ENCODE measurements around the gene DNAJC7. TPM values are rescaled to one million over a fixed set of nuclear protein-coding genes. Genes with fewer than 3 reads are reported as not detected.
A peak's percentile ranks its signal among the peaks of the same experiment; 100 is the strongest.

DNAJC7 gene, protein sequence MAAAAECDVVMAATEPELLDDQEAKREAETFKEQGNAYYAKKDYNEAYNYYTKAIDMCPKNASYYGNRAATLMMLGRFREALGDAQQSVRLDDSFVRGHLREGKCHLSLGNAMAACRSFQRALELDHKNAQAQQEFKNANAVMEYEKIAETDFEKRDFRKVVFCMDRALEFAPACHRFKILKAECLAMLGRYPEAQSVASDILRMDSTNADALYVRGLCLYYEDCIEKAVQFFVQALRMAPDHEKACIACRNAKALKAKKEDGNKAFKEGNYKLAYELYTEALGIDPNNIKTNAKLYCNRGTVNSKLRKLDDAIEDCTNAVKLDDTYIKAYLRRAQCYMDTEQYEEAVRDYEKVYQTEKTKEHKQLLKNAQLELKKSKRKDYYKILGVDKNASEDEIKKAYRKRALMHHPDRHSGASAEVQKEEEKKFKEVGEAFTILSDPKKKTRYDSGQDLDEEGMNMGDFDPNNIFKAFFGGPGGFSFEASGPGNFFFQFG
- total RNA-seq = 100 to 1,000 TPM; 144 to 154 (median 147) TPM

DNA sequence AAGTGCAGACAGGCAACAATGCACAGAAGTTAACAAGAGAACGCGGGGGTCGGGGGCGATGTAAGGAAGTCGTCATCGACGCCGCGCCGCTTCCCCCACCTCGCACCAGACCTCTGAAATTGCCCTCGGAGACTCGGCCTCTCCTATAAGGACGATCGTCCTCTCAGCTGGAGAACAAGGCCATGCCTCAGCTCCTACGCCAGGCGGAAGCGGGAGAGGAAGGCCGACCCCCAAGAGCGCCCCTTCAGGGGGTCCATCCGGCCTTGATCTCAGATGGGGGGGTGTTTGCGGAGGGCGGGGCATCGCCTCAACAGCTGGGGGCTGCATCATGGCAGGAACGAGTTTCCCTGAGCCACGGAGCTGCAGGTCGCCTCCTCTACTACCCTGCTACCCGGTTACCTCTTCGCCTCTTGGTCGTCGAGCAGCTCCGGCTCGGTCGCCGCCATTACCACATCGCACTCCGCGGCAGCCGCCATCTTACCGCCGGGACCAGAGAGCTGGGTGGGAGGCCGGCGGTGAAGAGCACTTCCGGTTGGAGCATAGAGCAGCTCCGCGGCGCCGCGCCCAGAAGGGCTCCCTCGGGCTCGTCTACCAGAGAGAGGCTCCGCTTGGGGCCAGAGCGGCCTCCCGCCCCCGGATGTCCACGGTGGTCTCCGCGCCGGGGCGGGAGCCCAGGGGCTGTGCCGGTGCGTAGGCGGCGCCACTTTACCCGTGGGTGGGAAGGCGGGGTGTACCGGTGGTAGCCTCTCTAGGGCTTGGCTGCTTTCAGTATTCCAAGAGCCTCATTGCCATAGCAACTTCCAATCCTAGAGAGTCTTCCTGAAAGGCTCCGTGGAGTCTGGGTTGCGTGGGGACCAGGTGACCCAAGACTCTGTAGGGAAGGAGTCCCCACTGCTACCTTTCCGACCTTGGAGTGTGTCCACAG lies at the start of gene DNAJC7:
DNAJC7 (minus strand) TSS at position 499 of the 925 bp plus-strand sequence; CDS start at position 476, 23 bp downstream.
- Mint-ChIP-seq H3K4me1 (ENCODE audit: low read depth) (peaks cover 59% of the 10 kb centered on the region), H3K4me3 (peak within 1 kb of the TSS; percentile 99), H3K9me3 (no peaks in the 10 kb centered on the region), H3K27me3 (ENCODE audit: low read depth) (no peaks in the 10 kb centered on the region), H3K36me3 (ENCODE audit: insufficient read depth) (peaks cover 6% of the 10 kb centered on the region)
- DNase-seq (peak; percentile 87), ATAC-seq (peak; percentile 90)

DNA sequence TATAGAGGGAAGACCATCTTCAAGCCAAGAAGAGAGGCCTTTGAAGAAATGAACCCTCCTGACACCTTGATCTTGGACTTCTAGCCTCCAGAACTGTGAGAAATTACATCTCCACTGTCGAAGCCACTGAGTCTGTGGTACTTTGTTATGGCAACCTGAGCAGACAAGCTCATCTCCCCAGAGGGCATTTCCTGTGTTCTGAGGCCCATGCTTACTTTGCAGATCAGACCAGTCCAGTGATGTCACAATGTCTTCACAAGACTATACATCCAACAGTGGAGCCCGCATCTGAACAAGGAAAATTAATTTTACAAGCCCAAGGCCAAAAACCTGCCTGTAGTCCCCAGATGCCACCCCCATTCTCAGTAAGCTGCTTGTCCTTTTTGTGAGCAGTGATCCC lies 48.0 kb upstream of the DNAJC7 start:
- no peak for DNase-seq
- no peak for ATAC-seq
- Mint-ChIP-seq H3K36me3 (ENCODE audit: insufficient read depth) (no peaks in the 10 kb centered on the region), H3K4me1 (ENCODE audit: low read depth) (peaks cover 5% of the 10 kb centered on the region), H3K9me3 (no peaks in the 10 kb centered on the region), H3K27me3 (ENCODE audit: low read depth) (peaks cover 2% of the 10 kb centered on the region), H3K4me3 (no peak overlapping the region)

DNA sequence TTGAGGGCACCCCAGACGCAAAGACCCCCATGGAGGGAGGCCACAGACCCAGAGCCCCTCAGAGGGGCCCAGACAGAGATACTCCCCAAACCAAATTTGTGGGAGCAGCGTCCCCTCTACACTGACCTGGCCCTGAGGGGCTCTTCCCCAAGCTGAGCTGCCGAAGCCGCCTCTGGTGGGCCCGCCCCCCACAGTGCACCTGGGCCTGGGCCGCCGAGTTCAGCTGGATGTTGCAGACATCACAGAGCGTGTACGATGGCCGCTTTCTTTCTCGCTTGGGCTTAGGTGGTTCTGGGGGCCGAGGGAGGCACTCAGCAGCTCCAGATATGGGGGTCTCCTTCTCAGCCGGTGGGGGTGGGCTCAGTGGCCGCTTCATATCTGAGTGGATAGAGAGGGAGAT lies 45.4 kb upstream of the DNAJC7 start:
- no peak overlapping the region for H3K4me3 Mint-ChIP-seq
- H3K36me3 Mint-ChIP-seq (ENCODE audit: insufficient read depth) = no peaks in the 10 kb centered on the region
- DNase-seq (no peak), ATAC-seq (no peak)
- no peaks in the 10 kb centered on the region for H3K9me3 Mint-ChIP-seq
- H3K4me1 Mint-ChIP-seq (ENCODE audit: low read depth) = peaks cover 5% of the 10 kb centered on the region
- H3K27me3 Mint-ChIP-seq (ENCODE audit: low read depth) = peaks cover 4% of the 10 kb centered on the region

DNA sequence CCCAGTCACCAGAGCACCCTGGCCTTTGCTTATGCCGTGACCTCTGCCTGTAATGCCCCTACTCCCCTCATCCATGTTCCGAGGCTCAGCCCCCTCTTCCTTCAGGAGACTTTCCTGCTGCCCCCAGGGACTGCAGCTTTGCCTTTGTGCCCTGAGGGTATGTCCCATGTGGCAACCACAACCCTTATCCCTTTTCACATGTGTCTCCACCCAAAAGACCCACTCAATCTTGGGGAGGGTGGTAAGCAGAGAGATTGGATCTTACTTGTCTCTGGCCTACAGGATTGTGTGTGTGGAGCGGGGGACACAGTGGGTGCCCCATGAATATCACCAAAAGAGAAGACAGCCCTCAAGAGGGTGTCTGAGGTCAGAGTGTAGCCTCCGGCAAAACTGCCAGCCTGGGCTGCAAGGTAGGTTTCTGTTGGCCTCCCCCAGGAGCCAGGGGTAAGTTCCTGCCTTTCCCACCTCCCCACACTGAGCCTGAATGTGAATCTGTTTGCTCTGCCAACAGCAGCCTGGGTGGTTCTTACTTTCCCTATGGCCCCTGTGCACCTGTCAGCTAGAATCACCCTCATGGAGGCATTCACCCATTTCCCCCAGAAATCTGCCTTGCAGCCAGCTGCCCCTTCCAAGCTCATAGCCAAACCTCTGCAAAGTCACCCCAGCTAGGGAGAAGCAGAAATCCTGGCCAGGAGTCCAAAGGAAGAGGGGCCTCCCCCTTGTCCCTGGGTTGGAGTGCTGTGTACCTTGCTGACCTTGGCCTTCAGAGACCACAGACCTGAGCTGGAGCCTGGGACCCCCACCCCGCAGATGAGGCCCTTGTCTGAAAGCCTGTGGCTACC lies 44.6 kb upstream of the DNAJC7 start:
- peaks cover 4% of the 10 kb centered on the region for H3K27me3 Mint-ChIP-seq (ENCODE audit: low read depth)
- no peak for DNase-seq
- no peak overlapping the region for H3K4me3 Mint-ChIP-seq
- H3K36me3 Mint-ChIP-seq (ENCODE audit: insufficient read depth) = no peaks in the 10 kb centered on the region
- peaks cover 5% of the 10 kb centered on the region for H3K4me1 Mint-ChIP-seq (ENCODE audit: low read depth)
- H3K9me3 Mint-ChIP-seq = no peaks in the 10 kb centered on the region
- ATAC-seq = no peak

DNA sequence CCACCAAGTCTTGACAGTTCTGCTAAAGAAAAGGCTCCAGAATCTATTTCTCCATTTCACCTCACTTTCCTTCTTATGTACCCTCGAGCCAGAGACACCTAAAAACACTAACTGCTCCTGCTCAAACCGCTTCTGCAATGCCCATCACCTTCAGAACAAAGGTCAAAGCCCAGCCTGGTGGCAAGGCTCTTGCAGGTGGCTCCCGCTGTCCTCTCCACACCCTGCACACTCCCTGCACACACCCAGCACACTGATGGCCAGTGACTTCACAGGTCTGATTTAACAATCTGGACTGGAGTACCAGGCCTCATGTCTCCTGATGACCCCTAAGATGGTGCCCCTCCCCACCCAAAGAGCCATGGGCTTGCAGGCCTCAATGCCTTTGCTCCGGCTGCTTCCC lies 43.0 kb upstream of the DNAJC7 start:
- no peak for ATAC-seq
- Mint-ChIP-seq H3K4me3 (no peak overlapping the region), H3K27me3 (ENCODE audit: low read depth) (peaks cover 8% of the 10 kb centered on the region), H3K4me1 (ENCODE audit: low read depth) (peaks cover 5% of the 10 kb centered on the region), H3K36me3 (ENCODE audit: insufficient read depth) (no peaks in the 10 kb centered on the region), H3K9me3 (no peaks in the 10 kb centered on the region)
- no peak for DNase-seq

DNA sequence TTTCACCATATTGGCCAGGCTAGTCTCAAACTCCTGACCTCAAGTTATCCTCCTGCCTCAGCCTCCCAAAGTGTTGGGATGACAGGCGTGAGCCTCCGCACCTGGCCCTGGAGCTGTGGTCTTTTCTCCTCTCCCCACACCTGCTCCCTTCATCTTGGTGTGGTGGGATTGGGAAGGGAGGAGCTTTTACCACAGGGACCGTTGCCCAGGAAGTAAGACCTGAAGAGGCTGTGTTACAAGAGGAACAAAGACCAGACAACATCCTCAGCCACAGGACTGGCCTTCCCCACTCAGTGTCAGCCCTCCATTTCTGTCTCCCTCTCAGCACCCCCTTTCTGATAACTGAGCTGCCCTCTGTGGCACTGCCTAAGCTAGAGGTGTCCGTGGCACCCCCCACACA lies 42.6 kb upstream of the DNAJC7 start:
- ATAC-seq (no peak), DNase-seq (no peak)
- peaks cover 4% of the 10 kb centered on the region for H3K4me1 Mint-ChIP-seq (ENCODE audit: low read depth)
- no peak overlapping the region for H3K4me3 Mint-ChIP-seq
- peaks cover 13% of the 10 kb centered on the region for H3K27me3 Mint-ChIP-seq (ENCODE audit: low read depth)
- H3K36me3 Mint-ChIP-seq (ENCODE audit: insufficient read depth) = no peaks in the 10 kb centered on the region
- no peaks in the 10 kb centered on the region for H3K9me3 Mint-ChIP-seq

DNA sequence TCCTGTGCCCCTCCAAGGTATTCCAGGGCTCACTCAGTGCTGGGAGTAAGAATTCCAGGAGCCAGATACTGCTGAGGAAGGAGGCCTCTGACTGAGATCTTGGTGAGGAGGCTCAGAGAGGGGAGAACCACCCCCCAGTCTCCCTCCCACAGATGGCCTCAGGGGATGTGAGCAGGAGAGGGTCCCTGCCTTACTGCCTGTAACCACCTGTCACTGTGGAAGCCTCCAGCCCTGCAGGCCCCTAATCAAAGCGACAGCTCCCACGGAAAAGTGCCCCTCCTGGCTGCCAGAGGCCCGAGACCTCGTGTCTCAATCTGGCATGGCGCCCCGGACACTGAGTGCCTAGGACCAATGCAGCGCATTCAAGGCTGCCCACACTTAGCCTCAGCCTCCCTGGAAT lies 40.8 kb upstream of the DNAJC7 start:
- Mint-ChIP-seq H3K4me1 (ENCODE audit: low read depth) (no peaks in the 10 kb centered on the region), H3K27me3 (ENCODE audit: low read depth) (peaks cover 26% of the 10 kb centered on the region), H3K36me3 (ENCODE audit: insufficient read depth) (no peaks in the 10 kb centered on the region), H3K4me3 (no peak overlapping the region), H3K9me3 (no peaks in the 10 kb centered on the region)
- ATAC-seq (no peak), DNase-seq (no peak)

DNA sequence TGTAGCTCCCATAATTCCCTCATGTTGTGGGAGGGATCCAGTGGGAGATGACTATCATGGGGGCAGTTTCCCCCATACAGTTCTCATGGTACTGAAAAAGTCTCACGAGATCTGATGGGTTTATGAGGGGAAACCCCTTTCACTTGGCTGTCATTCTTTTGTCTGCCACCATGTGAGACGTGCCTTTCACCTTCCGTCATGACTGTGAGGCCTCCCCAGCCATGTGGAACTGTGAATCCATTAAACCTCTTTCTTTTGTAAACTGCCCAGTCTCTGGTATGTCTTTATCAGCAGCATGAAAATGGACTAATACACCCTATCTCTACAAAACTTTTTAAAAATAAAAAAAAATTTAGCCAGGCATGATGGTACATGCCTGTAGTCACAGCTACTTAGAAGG lies 39.4 kb upstream of the DNAJC7 start:
- Mint-ChIP-seq H3K9me3 (no peaks in the 10 kb centered on the region), H3K27me3 (ENCODE audit: low read depth) (peaks cover 39% of the 10 kb centered on the region), H3K4me1 (ENCODE audit: low read depth) (no peaks in the 10 kb centered on the region), H3K36me3 (ENCODE audit: insufficient read depth) (no peaks in the 10 kb centered on the region), H3K4me3 (no peak overlapping the region)
- ATAC-seq = no peak
- DNase-seq = no peak

DNA sequence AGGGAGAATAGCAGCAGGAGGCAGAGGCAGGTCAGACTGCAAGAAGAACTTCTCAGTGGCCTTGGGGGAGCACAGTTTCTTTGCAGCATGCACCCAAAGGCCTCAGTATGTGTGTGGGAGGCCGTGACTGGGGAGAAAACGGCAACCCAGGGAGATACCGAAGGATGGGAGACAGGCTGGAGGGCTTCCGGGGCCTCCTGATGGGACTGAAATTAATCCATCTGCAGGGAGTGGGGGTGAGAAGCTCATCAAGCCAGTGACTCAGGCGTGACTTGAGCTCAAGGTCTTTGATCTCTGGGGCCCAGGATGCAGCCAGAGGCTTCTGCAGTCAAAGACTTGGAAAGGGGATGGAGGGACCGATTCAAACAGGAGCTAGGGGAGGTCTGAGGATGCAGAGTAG lies 38.3 kb upstream of the DNAJC7 start:
- peak in 1 of 2 donors; percentile 15 for ATAC-seq

DNA sequence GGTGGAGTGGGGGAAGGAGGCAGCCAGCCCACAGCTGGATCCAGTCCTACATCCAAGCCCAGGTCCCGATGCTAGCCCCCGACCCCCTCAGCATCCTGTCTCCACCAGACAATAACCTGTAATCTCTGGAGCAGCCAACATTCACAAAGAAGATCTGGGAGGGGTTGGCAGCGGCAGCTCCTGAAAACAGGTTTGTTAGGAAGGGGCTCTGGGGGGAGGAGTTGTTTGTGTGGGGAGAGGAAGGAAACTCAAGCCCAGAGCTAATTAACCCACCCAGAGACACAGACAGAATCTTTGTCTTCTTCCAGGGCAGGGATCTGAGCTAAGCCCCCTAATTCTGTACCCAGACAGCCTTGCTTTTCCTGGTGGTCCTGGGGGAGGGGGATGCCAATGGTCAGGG lies 37.8 kb upstream of the DNAJC7 start:
- Mint-ChIP-seq H3K9me3 (no peaks in the 10 kb centered on the region), H3K36me3 (ENCODE audit: insufficient read depth) (no peaks in the 10 kb centered on the region), H3K27me3 (ENCODE audit: low read depth) (peaks cover 47% of the 10 kb centered on the region), H3K4me1 (ENCODE audit: low read depth) (peaks cover 3% of the 10 kb centered on the region), H3K4me3 (no peak overlapping the region)
- DNase-seq = no peak
- no peak for ATAC-seq

More for the DNA sequence above, 38.3 kb upstream of the DNAJC7 start:
- H3K9me3 Mint-ChIP-seq = no peaks in the 10 kb centered on the region
- H3K4me1 Mint-ChIP-seq (ENCODE audit: low read depth) = peaks cover 3% of the 10 kb centered on the region
- H3K27me3 Mint-ChIP-seq (ENCODE audit: low read depth) = peaks cover 47% of the 10 kb centered on the region
- no peak for DNase-seq
- no peaks in the 10 kb centered on the region for H3K36me3 Mint-ChIP-seq (ENCODE audit: insufficient read depth)
- no peak overlapping the region for H3K4me3 Mint-ChIP-seq

DNA sequence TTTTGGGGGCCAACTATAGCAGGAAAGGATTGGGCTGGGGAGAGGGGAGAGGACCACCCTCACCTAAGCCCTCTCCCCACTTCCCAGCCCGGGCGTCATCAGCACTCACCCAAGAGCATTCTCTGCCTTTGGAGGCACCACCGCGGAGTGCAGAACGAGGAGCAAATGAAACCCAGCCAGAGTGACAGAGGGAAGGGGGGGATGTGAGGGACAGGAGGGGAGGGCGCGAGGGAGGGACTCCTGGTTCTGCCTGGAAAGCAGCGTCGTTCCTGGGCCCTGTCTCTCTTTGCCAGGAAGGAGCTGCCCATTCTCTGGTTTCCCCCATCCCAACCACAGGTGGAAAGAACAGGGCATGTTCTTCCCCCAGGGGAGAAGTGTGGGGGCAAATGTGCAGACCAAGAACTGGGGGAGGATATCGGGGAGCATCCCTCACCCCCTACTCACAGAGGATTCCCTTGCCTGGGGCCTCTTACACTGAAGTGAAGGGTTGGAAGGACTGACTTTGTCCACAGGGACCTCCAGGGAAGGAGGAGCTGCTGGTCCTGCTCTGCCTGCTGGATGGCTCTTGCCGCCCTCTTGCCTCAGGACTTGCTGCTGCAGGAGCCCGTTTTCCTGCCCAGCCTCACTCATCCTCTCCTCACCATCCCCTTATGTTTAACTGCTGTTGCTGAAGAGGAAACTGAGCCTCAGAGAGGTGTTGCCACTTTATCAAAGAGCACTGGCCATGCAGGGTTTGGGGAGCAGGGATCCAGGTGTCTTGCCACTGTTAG lies 36.7 kb upstream of the DNAJC7 start:
- no peak for DNase-seq
- H3K27me3 Mint-ChIP-seq (ENCODE audit: low read depth) = peaks cover 53% of the 10 kb centered on the region

DNA sequence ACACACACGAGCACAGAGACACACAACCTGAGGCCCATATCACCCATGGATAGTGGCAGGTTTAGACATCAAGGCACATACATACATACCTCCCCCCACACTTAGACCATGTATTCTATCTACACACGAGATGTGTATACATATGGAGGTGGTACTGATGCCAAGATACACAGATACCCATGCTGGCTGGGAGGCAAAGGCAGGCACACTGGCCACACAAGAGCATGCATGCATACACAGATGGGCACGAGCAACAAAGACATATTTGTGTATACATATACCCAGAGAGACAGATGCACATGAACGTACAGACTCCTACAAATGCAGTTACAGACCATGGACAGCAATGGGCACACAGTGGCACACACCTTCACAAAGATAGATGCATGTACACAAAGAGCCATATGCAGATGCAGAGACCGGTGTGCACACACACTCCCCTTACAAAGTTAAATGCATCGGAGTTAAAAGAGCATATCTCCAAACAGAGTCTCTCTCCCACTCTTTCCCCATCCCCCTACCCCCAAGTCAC lies 35.2 kb upstream of the DNAJC7 start:
- H3K4me3 Mint-ChIP-seq = no peak overlapping the region
- ATAC-seq (no peak), DNase-seq (no peak)
- peaks cover 4% of the 10 kb centered on the region for H3K4me1 Mint-ChIP-seq (ENCODE audit: low read depth)
- H3K27me3 Mint-ChIP-seq (ENCODE audit: low read depth) = peaks cover 53% of the 10 kb centered on the region
- H3K9me3 Mint-ChIP-seq = no peaks in the 10 kb centered on the region
- H3K36me3 Mint-ChIP-seq (ENCODE audit: insufficient read depth) = no peaks in the 10 kb centered on the region

More for the DNA sequence above, 36.7 kb upstream of the DNAJC7 start:
- peaks cover 4% of the 10 kb centered on the region for H3K4me1 Mint-ChIP-seq (ENCODE audit: low read depth)
- no peak overlapping the region for H3K4me3 Mint-ChIP-seq
- H3K9me3 Mint-ChIP-seq = no peaks in the 10 kb centered on the region
- no peak for ATAC-seq
- H3K36me3 Mint-ChIP-seq (ENCODE audit: insufficient read depth) = no peaks in the 10 kb centered on the region

DNA sequence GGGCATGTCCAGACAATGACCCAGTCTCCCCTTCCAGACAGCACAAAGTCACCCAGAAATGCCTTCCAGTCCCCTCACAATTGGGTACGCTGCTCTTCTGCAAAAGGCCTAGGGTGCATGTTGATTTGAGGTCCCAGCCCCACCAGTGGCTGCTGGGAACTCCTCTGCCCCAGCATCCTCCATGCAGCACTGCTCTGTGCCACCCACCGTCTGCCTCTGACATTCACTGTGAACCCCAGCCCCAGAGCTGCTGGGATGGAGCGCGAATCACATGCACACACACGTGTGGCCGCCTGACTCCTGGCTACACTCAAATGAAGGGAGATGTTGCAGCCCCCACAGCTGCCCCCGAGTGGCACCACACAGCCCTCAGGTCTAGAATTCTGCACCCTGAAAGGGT lies 34.4 kb upstream of the DNAJC7 start:
- H3K4me3 Mint-ChIP-seq = peak overlapping the region; percentile 57
- H3K9me3 Mint-ChIP-seq = no peaks in the 10 kb centered on the region
- H3K4me1 Mint-ChIP-seq (ENCODE audit: low read depth) = peaks cover 4% of the 10 kb centered on the region
- DNase-seq (no peak), ATAC-seq (no peak)
- H3K36me3 Mint-ChIP-seq (ENCODE audit: insufficient read depth) = no peaks in the 10 kb centered on the region
- H3K27me3 Mint-ChIP-seq (ENCODE audit: low read depth) = peaks cover 53% of the 10 kb centered on the region
